Putamen (tissue), 1 donor: ENCODE measurements around the gene C11orf97.
"Not testable (repeated sequence)": the region's sequence is repeated elsewhere in the genome, so short reads cannot be mapped to it uniquely, and the experiment has no call there.

Source experiments
- DNase-seq: peaks from one replicate; pipeline ENCODE4 v3.0.0-alpha.2; 2016; ENCODE audit warnings: low spot score

The C11orf97 gene

GRCh38 chr11:94557992-94558391 is 45.7 kb downstream of the C11orf97 start:
- no peak for DNase-seq

GRCh38 chr11:94558468-94558867 is 46.2 kb downstream of the C11orf97 start:
- no peak for DNase-seq

- DNase-seq: no peak
These were observed 46.7 kb downstream of the C11orf97 start for GRCh38 chr11:94558932-94559331.

- no peak for DNase-seq
These were observed 47.1 kb downstream of the C11orf97 start for GRCh38 chr11:94559361-94559760.

- DNase-seq: no peak
These were observed 48.6 kb downstream of the C11orf97 start for GRCh38 chr11:94560834-94561233.

- no peak for DNase-seq
These were observed 51.1 kb downstream of the C11orf97 start for GRCh38 chr11:94563176-94563847.

GRCh38 chr11:94563848-94564467 is 51.7 kb downstream of the C11orf97 start:
- no peak for DNase-seq

- DNase-seq: no peak
These were observed 55.0 kb downstream of the C11orf97 start, which contains the start of gene PIWIL4 for GRCh38 chr11:94567181-94567670. TSS of gene PIWIL4 (plus strand) at chr11:94567368. CDS start at chr11:94567519, 151 bp downstream.

GRCh38 chr11:94568200-94568599 is 55.9 kb downstream of the C11orf97 start:
- DNase-seq: no peak

- DNase-seq: no peak
These were observed 56.5 kb downstream of the C11orf97 start for GRCh38 chr11:94568717-94569116.

- DNase-seq: not testable (repeated sequence)
These were observed 60.7 kb downstream of the C11orf97 start for GRCh38 chr11:94572975-94573374.

- DNase-seq: no peak
These were observed 62.1 kb downstream of the C11orf97 start for GRCh38 chr11:94574193-94574961.

- no peak for DNase-seq
These were observed 64.0 kb downstream of the C11orf97 start for GRCh38 chr11:94576306-94576705.

GRCh38 chr11:94577841-94578240 is 65.6 kb downstream of the C11orf97 start:
- DNase-seq: no peak
